Kidney (tissue), 14 donors: Measurements from ENCODE around the gene ALOX5AP. TPM values are rescaled to one million over a fixed set of nuclear protein-coding genes. Genes with fewer than 3 reads are reported as not detected.

Source experiments
- DNase-seq, 5 donors: peaks; one replicate each; pipeline ENCODE4 v3.0.0-alpha.2; 2013 to 2020
- FAIRE-seq: peaks from 2 replicates; lab custom pipeline; 2012; peaks lifted over from hg19 to GRCh38; lab: Jason Lieb, UNC
- H3K27ac ChIP-seq, 2 donors: one replicate each; pipeline ENCODE4 v1.7.0; 2013; ENCODE audit warnings: low read depth in 2 of 2, low read length in 2 of 2, inconsistent platforms in 1 of 2
- H3K27me3 ChIP-seq: one replicate; pipeline ENCODE4 v1.7.1; 2013; ENCODE audit warnings: low read length, inconsistent platforms; ENCODE audit not compliant: control insufficient read depth, insufficient read depth
- H3K36me3 ChIP-seq, 3 donors: one replicate each; pipeline versions ENCODE4 v1.7.0 to v1.7.1; 2013; ENCODE audit warnings: low read length in 3 of 3, control low read depth in 1 of 3, inconsistent platforms in 1 of 3; ENCODE audit not compliant: insufficient read depth in 3 of 3, control insufficient read depth in 2 of 3
- H3K4me1 ChIP-seq, 3 donors: one replicate each; pipeline versions ENCODE4 v1.7.0 to v1.7.1; 2013; ENCODE audit warnings: low read length in 3 of 3, inconsistent platforms in 1 of 3, low read depth in 1 of 3; ENCODE audit not compliant: control insufficient read depth in 2 of 3, insufficient read depth in 2 of 3
- H3K4me3 ChIP-seq, 3 donors: one replicate each; pipeline versions ENCODE4 v1.7.0 to v1.8.1; 2013; ENCODE audit warnings: low read length in 3 of 3, control low read depth in 1 of 3, inconsistent platforms in 1 of 3
- H3K9ac ChIP-seq, 3 donors: one replicate each; pipeline versions ENCODE4 v1.7.0 to v1.7.1; 2013; ENCODE audit warnings: low read length in 3 of 3, control low read depth in 1 of 3, inconsistent platforms in 1 of 3
- H3K9me3 ChIP-seq, 3 donors: one replicate each; pipeline versions ENCODE4 v1.7.0 to v1.7.1; 2013; ENCODE audit warnings: low read length in 3 of 3, control low read depth in 1 of 3, inconsistent platforms in 1 of 3; ENCODE audit not compliant: control insufficient read depth in 2 of 3, insufficient read depth in 1 of 3
- intact Hi-C: fragments of 100-400 bp; cut with DNase I; formaldehyde crosslinking; loops from one replicate; pipeline ENCODE4 v1.11.1; 2022
- polyA plus RNA-seq: library from polyadenylated mRNA; stranded (reverse); fragments of 350-450 nt; fragmentation: Illumina TruSeq; extraction: RNeasy Lipid Tissue Mini Kit (QIAGEN cat#74804); gene quantifications from one replicate; pipeline ENCODE4 v1.2.3, GENCODE V29; 2014; ENCODE audit warnings: low read depth, low replicate concordance; ENCODE audit not compliant: insufficient read depth
- total RNA-seq: library from RNA; stranded (reverse); fragmentation: NEBNext Ultra II Directional; extraction: Animal tissue kit (Norgen Biotek cat#: 25700); gene quantifications from one replicate; pipeline ENCODE4 v1.2.1, GENCODE V29; 2021
- TF ChIP-seq, protein P1 (sequence below): IDR thresholded peaks from 3 replicates; pipeline ENCODE4 v1.5.1; 2012; ENCODE audit warnings: mild to moderate bottlenecking, moderate library complexity, borderline replicate concordance; ENCODE audit not compliant: insufficient read depth; ENCODE audit errors: extremely low read depth
- donor health status: control.
- donor health status: control.
- donor health status: control.
- donor health status: control.
- donor health status: control.
- donor health status: DM: yes; HTN: yes; CAD: no.
- donor health status: Normal renal cell carcinoma (clear cell type).

The ALOX5AP gene
- total and polyA plus RNA-seq, 2 donors from 2014 or later = 15.4 to 25.0 TPM

DNA sequence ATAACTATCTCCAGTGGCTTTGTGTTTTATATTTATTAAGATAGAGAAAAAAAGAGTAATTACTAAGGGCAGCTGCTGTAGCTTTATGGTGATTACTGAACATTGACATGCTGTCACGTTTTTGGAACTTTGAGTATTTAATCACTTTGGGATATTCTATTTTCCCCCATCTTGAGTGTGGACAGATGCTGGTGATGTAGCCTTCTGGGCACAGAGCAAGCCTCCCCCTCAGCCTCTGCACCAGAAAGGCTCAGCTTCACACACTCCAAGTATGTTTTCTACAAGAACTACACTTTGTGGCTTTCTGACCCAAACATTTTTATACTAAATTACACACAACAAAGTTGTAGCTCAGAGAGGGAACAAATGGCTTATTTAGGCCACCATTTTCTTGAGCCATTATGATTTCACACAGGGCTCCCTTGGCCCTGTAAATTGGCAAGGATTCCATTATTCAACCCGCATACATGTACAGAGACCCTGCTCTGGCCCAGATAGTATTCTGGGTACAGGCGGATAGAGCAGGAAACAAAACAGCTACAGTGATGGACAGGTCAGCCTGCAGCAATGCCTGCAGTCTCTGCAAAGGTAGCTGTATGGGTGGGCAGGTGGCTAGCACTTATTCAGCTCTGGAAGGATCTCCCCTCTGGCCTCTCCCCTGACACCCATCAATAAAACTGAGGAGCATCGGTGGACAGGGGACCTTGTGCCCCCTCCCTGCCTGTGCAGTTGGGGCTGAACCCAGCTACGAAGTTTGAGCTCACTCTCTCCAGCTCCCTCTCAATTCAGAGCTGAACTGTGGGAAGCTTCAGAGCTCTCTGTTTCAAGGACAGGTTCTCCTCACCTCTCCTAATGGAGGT, 1.3 kb downstream of the ALOX5AP start:
- FAIRE-seq = no peak
- no peak for DNase-seq
- Histone ChIP-seq H3K36me3 (no peaks in the 10 kb centered on the region), H3K9ac (no peak overlapping the region), H3K4me1 (no peaks in the 10 kb centered on the region), H3K9me3 (no peaks in the 10 kb centered on the region), H3K27me3 (no peaks in the 10 kb centered on the region), H3K27ac (no peak overlapping the region), H3K4me3 (no peak overlapping the region)
- TF ChIP-seq, protein P1, sequence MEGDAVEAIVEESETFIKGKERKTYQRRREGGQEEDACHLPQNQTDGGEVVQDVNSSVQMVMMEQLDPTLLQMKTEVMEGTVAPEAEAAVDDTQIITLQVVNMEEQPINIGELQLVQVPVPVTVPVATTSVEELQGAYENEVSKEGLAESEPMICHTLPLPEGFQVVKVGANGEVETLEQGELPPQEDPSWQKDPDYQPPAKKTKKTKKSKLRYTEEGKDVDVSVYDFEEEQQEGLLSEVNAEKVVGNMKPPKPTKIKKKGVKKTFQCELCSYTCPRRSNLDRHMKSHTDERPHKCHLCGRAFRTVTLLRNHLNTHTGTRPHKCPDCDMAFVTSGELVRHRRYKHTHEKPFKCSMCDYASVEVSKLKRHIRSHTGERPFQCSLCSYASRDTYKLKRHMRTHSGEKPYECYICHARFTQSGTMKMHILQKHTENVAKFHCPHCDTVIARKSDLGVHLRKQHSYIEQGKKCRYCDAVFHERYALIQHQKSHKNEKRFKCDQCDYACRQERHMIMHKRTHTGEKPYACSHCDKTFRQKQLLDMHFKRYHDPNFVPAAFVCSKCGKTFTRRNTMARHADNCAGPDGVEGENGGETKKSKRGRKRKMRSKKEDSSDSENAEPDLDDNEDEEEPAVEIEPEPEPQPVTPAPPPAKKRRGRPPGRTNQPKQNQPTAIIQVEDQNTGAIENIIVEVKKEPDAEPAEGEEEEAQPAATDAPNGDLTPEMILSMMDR = no peak
- intact Hi-C loops = no loop called here

DNA sequence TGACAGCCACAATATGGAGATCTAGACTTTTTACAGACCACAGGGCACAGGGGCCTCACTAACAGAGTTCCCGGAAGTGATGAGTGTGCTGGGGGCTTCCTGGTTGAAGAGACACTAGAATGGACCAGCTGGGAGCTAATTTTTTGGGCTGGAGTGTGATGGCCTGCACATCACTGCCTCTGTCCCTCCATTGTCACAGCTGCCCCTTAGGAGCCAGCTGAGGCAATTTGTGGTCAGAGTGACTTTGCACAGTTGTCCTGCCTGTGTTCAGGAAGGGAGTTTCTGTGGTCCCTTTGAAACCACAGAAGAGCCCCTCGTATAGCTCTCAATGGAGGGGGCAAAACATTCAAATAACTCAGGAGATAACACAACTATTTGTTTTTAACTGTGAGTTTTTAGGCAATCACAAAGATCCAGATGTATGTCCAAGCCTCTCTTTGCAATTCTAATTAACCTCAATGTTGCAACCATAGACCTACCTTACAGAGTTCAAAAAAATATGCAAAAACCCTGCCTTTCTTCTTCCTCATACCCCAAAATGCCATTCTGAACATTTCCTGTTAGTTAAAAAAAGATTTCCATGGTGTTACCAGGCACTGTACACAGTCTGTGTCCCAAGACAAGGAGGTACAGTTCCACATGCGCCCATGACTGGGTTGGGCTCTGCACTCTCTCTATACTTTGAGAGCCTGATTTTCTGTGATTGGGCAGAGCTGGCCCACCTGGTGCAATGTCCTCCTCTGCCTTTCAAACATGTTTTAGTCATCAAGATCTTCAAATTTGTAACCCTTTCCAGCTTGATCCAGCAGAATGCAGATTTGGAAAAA, 2.4 kb downstream of the ALOX5AP start:
- TF ChIP-seq, protein P1 = no peak
- no peaks in the 10 kb centered on the region for H3K4me1 ChIP-seq
- no peak for FAIRE-seq
- no peak for DNase-seq
- H3K9ac ChIP-seq = no peak overlapping the region
- no peak overlapping the region for H3K27ac ChIP-seq
- no peak overlapping the region for H3K4me3 ChIP-seq
- intact Hi-C loops = no loop called here
- no peaks in the 10 kb centered on the region for H3K9me3 ChIP-seq
- H3K36me3 ChIP-seq = no peaks in the 10 kb centered on the region
- no peaks in the 10 kb centered on the region for H3K27me3 ChIP-seq

DNA sequence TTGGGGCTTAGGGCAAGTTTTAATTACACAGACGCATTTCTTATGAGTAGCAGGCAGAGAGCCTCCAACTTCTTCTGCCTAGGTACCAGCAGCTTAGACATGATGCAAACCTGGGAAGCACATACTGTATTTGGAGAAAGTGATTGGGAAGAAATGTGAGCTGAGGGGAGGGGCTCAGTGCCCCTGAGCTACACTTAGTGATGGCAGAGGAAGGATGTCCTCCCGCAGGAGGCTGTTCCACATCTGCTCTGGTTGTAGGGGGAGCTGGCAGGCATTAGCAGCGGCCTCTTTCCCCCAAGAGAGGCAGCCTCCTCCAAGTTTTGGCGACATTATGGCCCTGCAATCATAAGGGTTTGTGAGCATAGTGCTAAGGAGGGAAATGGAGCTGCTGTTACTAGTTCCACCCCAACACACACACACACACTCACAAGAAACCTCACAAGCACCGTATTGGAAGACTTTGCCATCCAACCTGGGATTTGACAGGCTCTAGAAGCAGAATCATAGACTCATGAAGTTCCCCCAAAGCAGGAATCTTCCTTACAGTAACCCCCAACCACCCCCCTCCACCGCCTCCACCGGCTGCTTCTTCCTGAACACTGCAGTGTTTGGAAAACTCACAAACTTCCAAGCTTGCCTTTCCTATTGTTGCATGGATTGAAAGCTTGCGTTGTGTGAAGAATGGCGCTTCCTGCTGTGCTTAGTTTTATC, 3.3 kb downstream of the ALOX5AP start:
- Histone ChIP-seq H3K4me1 (peaks cover 0 to 4% (median 0%) of the 10 kb centered on the region in 3 donors), H3K4me3 (no peak overlapping the region), H3K36me3 (no peaks in the 10 kb centered on the region), H3K9ac (no peak overlapping the region), H3K27ac (no peak overlapping the region), H3K9me3 (no peaks in the 10 kb centered on the region), H3K27me3 (no peaks in the 10 kb centered on the region)
- TF ChIP-seq, protein P1 = no peak
- FAIRE-seq (no peak), DNase-seq (no peak)
- intact Hi-C loops = no loop called here
